GM19240 (cell line): ENCODE data around the gene CHST9.
"Not testable (repeated sequence)": the region's sequence is repeated elsewhere in the genome, so short reads cannot be mapped to it uniquely, and the experiment has no call there.

ENCODE experiments used
- DNase-seq: peaks from one replicate; pipeline ENCODE4 v3.0.0; 2011; ENCODE audit warnings: low spot score; ENCODE audit not compliant: insufficient read length

Gene CHST9, protein sequence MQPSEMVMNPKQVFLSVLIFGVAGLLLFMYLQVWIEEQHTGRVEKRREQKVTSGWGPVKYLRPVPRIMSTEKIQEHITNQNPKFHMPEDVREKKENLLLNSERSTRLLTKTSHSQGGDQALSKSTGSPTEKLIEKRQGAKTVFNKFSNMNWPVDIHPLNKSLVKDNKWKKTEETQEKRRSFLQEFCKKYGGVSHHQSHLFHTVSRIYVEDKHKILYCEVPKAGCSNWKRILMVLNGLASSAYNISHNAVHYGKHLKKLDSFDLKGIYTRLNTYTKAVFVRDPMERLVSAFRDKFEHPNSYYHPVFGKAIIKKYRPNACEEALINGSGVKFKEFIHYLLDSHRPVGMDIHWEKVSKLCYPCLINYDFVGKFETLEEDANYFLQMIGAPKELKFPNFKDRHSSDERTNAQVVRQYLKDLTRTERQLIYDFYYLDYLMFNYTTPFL

GRCh38 chr18:27185025-27185763 is at the start of gene CHST9:
Gene CHST9 (minus strand): TSS chr18:27185308. CDS start chr18:27142809, 42,499 bp downstream.
- DNase-seq: no peak

DNA sequence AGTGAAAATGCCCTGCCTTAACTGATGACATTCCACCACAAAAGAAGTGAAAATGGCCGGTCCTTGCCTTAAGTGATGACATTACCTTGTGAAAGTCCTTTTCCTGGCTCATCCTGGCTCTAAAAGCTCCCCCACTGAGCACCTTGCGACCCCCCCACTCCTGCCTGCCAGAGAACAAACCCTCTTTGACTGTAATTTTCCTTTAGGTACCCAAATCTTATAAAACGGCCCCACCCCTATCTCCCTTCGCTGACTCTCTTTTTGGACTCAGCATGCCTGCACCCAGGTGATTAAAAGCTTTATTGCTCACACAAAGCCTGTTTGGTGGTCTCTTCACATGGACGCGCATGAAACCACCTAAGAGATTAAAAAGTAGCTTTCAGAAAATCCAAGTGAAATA is 47.2 kb upstream of the CHST9 start:
- DNase-seq: not testable (repeated sequence)

- DNase-seq: not testable (repeated sequence)
Observed at GRCh38 chr18:27231671-27232070, 46.6 kb upstream of the CHST9 start.

DNA sequence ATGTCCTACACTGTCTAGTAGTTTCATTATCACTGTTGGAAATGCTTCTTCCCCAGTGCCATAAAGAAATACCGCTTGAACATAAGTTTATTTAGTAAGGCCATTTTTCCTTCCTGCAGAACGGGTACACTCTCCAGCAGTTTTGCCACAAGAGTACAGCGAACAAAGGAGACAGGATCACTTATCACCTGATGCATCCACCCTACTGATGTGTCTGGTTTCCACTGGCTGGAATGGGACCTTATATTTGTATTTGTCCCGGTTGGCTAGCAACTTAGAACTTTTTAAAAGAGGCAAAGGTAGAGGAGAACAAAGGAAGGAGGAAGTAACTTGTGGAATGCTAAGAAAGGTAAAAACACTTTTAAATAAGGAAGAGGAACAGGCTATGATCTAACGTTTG is 46.1 kb upstream of the CHST9 start:
- not testable (repeated sequence) for DNase-seq

- no peak for DNase-seq
Observed at GRCh38 chr18:27227721-27228120, 42.6 kb upstream of the CHST9 start.

GRCh38 chr18:27226556-27227075 is 41.5 kb upstream of the CHST9 start:
- DNase-seq: no peak

GRCh38 chr18:27225947-27226481 is 40.9 kb upstream of the CHST9 start:
- no peak for DNase-seq

GRCh38 chr18:27223526-27224291 is 38.6 kb upstream of the CHST9 start:
- DNase-seq: no peak

DNA sequence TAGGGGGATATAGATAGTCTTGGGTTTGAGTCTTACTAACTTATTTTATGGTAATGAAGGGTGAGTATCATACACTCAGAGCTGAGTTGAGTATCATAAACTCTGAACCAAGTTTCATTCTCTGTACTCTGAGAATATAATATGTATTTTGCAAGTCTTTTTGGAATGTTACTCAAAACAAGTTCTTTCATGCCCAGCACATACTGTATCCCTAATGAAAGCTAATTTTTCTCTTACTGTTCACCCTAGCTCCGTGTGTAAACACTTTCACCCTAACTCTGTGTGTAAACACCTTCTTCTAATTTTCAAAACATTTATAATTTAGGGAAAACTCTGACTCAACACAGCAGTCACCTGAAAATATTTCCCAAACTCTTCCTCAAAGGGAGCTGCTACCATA is 29.7 kb upstream of the CHST9 start:
- no peak for DNase-seq

DNA sequence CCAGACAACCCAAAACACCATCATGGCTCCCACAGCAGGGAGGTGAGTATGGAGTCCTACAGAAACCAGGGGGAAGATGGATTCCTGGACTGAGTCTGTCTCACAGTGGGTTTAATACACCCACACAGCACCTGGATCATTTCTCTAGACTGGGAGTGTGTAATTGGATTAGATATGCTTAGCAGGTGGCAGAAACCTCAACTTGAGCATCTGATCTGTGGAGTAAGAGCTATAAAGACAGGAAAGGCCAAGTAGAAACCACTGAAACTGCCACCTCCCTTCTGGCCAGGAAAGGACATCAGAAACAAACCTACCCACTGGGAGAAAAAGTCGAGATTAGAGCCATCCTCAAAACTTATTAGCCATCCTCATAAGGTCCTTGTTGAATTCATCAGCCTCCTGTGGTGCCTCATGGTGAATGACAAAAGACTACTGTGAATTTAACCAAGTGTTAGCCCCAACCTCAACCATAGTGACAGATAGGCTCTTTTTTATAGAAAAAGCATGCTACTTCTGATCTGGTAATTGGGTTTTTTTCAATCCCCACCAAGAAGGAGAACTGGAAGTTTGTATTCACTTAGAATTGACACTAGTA is 28.1 kb upstream of the CHST9 start:
- DNase-seq: no peak

DNA sequence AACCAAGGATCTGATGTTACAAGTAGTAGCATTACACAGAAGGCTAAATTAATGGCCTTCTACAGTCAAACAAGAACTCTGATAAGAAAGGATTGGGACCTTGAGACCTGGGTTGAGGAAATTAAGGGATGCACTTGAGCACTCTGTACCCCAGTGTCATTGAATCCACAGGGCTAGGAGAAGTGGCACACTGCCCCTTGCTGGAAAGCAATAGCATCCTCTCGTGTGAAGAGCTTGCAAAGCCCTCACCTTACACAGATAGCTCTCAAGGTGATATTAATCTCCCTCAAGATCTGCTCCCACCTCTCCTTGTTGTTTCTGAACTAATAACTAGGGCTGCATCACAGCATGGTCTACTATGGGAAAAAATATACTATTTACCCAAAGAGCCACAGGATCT is 26.5 kb upstream of the CHST9 start:
- no peak for DNase-seq

GRCh38 chr18:27206411-27206810 is 21.3 kb upstream of the CHST9 start:
- no peak for DNase-seq

DNA sequence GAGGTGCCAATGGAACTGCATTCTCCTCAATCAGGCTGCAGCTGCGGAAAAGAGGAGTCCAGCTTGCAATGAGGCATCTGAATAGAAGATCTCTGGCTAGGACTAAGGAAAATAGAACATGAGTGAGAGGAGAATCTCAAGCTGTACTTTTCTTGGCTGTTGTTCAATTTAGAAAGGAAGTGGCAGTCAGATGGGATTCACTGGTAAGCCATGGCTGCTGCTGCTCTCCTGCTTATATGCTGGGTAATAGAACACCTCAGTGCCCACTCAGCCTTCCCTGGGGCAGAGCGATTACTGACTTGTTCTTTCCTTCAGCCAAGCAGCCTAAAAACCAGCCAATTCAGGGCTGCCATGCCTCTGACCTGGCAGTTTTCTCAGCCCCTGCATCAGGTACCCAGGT is 17.6 kb upstream of the CHST9 start:
- DNase-seq: no peak

- no peak for DNase-seq
Observed at GRCh38 chr18:27198036-27198435, 12.9 kb upstream of the CHST9 start.

- DNase-seq: no peak
Observed at GRCh38 chr18:27188309-27188708, 3.2 kb upstream of the CHST9 start.

DNA sequence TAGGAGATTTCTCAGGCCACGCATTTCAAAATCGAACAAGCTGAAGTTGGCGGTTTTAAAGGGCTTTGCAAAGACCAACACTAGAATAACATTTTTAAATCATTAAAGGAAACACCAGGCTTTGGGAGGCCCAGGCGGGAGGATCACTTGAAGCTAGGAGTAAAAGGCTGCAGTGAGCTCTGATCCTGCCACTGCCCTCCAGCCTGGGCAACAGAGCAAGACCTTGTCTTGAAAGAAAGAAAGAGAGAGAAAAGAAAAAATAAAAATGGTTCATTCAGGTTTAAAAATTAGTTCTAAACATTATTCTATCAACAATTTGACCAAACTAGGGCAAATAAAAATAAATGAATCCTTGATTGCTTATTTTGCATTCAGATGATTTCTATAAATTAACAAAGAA is 789 bp upstream of the CHST9 start:
- DNase-seq: no peak

DNA sequence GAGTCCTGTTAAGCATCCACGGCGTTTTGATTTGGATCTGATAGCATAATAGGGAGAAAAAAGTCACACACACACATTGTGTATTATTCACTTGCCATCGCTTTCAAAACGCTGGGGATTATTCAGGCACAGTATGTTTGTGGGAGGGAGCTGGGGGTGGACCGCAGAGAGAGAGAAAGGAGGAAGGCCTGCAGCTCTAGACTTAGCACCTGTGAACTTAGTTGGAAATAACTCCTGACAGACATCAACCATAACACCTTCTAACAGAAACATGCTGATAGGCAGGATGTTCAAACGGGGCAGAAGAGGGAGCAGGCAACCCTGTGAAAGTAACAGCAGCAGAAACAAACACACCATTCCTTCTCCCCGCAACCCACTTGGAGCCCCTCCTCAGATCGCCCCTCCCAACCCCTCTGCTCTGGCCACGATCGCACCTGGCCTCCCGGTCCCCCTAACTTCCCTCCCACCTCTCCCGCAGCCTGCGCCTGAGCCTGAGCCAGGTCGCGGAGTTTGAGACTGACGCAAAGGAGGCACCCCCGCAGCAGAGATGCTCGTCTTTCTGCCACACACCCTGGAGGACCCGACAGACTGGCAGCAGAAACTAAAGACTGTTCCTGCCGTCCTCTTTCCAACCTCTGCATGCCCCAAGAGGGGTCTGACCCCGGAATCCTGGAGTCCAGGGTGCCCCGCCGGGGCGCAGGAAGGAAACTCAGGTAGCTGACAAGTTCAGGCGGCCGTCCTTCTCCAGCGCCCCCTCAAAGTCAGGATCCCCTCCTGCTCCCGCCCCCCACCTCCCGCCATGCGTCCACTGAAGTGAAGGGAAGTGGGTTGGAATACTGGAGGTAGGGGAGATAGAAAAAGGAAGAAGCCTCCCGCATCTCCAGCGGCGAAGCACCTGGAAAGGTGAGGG is 738 bp downstream of the CHST9 start:
- no peak for DNase-seq

DNA sequence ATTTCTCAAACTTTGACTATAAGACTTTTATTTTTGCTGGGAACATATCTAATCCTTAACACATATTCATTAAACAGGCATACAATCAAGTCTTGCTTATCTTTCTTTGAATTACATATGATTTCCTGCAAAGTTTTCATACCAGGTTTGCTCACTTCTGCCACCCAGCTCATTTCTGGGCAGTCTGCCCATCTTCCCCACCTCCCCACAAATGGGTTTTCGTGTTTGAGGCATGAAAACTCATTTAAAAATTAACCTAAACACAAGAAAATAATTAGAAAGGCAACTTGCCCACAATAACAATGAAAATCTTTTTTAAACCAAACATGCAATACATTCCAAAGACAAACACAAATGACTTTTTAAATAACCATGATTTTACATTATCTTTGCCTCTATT is 3.4 kb downstream of the CHST9 start:
- DNase-seq: no peak

DNA sequence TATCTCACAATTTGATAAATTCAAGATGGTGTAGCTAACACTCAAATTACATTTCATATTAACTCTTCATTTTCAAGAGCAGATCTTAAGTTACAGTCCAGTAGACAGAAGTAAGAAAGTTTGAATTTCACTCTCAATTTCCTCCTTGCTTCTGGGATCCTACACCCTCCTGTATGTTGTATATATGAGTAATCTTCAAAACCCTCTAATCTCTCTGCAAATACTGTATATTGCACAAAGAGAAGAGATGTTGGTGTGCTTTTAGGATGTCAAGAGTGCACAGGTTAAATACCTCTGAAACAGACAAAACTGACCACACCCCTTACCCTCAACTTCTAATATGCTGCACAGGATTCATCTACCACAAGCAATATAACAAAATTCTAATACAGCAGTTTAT is 6.7 kb downstream of the CHST9 start:
- DNase-seq: no peak

GRCh38 chr18:27175914-27176313 is 9.2 kb downstream of the CHST9 start:
- no peak for DNase-seq
